Esophagus squamous epithelium (tissue), 4 donors: ENCODE data around the gene UBR3.
A peak's percentile ranks its signal among the peaks of the same experiment; 100 is the strongest.

Source experiments
- POLR2A ChIP-seq, 4 donors: fragments of 450-650 bp; IDR thresholded peaks; one replicate each; pipeline ENCODE4 v1.6.1; 2017; ENCODE audit warnings: antibody characterized with exemption in 4 of 4, mild to moderate bottlenecking in 4 of 4, moderate library complexity in 3 of 4
- TF ChIP-seq, protein P1 (sequence below), 6 experiments: fragments of 450-650 bp in 4 of 6; fragments of 200-600 bp in 2 of 6; sonication (generic) in 2 of 6; IDR thresholded peaks; one replicate each; pipeline ENCODE4 v1.5.1; 2016 to 2019; ENCODE audit warnings: antibody characterized with exemption in 6 of 6, mild to moderate bottlenecking in 4 of 6, moderate library complexity in 4 of 6

GRCh38 chr2:169877398-169877797 lies 50.1 kb downstream of the UBR3 start:
- TF ChIP-seq, protein P1, sequence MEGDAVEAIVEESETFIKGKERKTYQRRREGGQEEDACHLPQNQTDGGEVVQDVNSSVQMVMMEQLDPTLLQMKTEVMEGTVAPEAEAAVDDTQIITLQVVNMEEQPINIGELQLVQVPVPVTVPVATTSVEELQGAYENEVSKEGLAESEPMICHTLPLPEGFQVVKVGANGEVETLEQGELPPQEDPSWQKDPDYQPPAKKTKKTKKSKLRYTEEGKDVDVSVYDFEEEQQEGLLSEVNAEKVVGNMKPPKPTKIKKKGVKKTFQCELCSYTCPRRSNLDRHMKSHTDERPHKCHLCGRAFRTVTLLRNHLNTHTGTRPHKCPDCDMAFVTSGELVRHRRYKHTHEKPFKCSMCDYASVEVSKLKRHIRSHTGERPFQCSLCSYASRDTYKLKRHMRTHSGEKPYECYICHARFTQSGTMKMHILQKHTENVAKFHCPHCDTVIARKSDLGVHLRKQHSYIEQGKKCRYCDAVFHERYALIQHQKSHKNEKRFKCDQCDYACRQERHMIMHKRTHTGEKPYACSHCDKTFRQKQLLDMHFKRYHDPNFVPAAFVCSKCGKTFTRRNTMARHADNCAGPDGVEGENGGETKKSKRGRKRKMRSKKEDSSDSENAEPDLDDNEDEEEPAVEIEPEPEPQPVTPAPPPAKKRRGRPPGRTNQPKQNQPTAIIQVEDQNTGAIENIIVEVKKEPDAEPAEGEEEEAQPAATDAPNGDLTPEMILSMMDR (IDR thresholded peaks at IDR 0.05): peak in 1 of 6 experiments; percentile 30
- TF ChIP-seq POLR2A (IDR thresholded peaks at IDR 0.05): no peak
